Activated CD4-positive, alpha-beta memory T cell treated with anti-CD3 and anti-CD28 coated beads for 36 hours (primary cell): ENCODE data around the gene BPIFB4. TPM values are rescaled to one million over a fixed set of nuclear protein-coding genes. Genes with fewer than 3 reads are reported as not detected.

Experiments
- CTCF ChIA-PET: fragments of 350-600 bp; sonication (Branson Sonifier 250); formaldehyde crosslinking; loops from one replicate; lab custom pipeline; 2021; ENCODE audit warnings: antibody characterized with exemption, inconsistent platforms; lab: Charles Lee
- POLR2A ChIA-PET: fragments of 350-600 bp; sonication (Branson Sonifier 250); formaldehyde crosslinking; loops from one replicate; lab custom pipeline; 2021; ENCODE audit warnings: antibody characterized with exemption; lab: Charles Lee
- DNase-seq: peaks from one replicate; pipeline ENCODE4 v3.0.0-alpha.2; 2020
- H3K27ac Mint-ChIP-seq: one replicate; pipeline ENCODE4 v1.8.0; 2021; ENCODE audit warnings: mixed read lengths
- H3K27me3 Mint-ChIP-seq: one replicate; pipeline ENCODE4 v1.8.0; 2021; ENCODE audit warnings: mixed read lengths
- H3K36me3 Mint-ChIP-seq: one replicate; pipeline ENCODE4 v1.8.0; 2021; ENCODE audit warnings: mixed read lengths
- H3K4me1 Mint-ChIP-seq: one replicate; pipeline ENCODE4 v1.8.0; 2021; ENCODE audit warnings: low read depth, mixed read lengths
- H3K4me3 Mint-ChIP-seq: one replicate; pipeline ENCODE4 v1.8.0; 2021; ENCODE audit warnings: mild to moderate bottlenecking, mixed read lengths
- H3K9me3 Mint-ChIP-seq: one replicate; pipeline ENCODE4 v1.8.0; 2021; ENCODE audit warnings: mixed read lengths
- intact Hi-C: fragments of 100-400 bp; cut with micrococcal nuclease; formaldehyde crosslinking; loops from one replicate; pipeline ENCODE4 v1.15.1; 2023
- total RNA-seq, 2 experiments: library from RNA; stranded (reverse); gene quantifications; one replicate each; pipeline ENCODE4 v1.2.3, GENCODE V29; 2021

BPIFB4 gene
- not detected for total RNA-seq

- no peaks in the 10 kb centered on the region for H3K9me3 Mint-ChIP-seq
- no peak within 1 kb of the TSS for H3K4me3 Mint-ChIP-seq
- no peak for DNase-seq
- ChIA-PET CTCF (no interaction called here), POLR2A (no interaction called here)
- no peaks in the 10 kb centered on the region for H3K27me3 Mint-ChIP-seq
- peaks cover 3% of the 10 kb centered on the region for H3K4me1 Mint-ChIP-seq
- no peaks in the 10 kb centered on the region for H3K36me3 Mint-ChIP-seq
- H3K27ac Mint-ChIP-seq = no peak within 1 kb of the TSS
- intact Hi-C loops = loop anchor here (5.0 kb wide), 1 partner anchor 177 kb away; no protein-coding TSS in a partner anchor
These were observed at the start of gene BPIFB4 for GRCh38 chr20:33079259-33079658. BPIFB4 (plus strand) TSS chr20:33079643; CDS start chr20:33081527, 1,884 bp downstream.

DNA sequence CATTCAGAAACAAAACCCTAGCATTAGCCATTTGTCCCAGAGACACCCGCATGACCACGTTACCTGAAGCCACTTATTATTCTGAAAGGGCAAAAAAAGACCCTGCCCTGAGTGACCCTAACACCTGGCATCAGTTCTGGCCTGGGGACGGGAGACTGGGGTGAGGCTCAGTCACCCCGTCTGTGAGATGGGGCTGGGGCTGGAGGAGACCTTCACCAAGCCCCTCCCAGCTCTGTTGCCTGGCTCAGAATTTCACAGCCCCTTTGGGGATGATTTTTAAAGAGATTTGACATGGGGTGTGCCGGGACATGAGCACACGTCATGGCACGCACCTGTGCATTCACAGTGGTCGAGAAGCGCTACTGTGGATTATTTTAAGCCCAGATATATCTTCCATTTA, 49.4 kb upstream of the BPIFB4 start:
- Mint-ChIP-seq H3K4me3 (no peak overlapping the region), H3K36me3 (no peaks in the 10 kb centered on the region), H3K4me1 (no peaks in the 10 kb centered on the region), H3K27me3 (no peaks in the 10 kb centered on the region), H3K9me3 (peaks cover 4% of the 10 kb centered on the region), H3K27ac (no peak overlapping the region)
- ChIA-PET CTCF (no interaction called here), POLR2A (no interaction called here)
- no peak for DNase-seq
- intact Hi-C loops = no loop called here

DNA sequence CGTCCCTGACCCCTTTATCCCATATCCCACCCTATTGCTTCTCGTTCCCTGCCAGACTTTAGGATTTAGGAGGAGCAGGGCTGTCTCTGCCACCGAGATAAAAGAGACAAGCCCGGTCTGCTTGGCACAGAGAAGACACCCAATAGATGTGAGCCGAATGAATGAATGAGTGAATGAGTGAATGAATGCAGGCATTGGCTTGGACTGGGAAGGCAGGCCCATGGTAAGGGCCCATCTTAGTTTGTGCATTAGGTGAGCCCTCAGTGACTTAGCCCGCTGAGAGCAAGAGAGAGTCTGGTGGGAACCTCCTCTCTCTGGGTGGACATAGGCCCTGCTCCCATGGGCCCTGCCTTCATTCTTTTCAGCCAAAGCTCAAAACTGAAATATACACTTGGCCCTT, 48.9 kb upstream of the BPIFB4 start:
- Mint-ChIP-seq H3K4me1 (no peaks in the 10 kb centered on the region), H3K27ac (no peak overlapping the region), H3K4me3 (no peak overlapping the region), H3K9me3 (peaks cover 4% of the 10 kb centered on the region), H3K36me3 (no peaks in the 10 kb centered on the region), H3K27me3 (no peaks in the 10 kb centered on the region)
- intact Hi-C loops = no loop called here
- POLR2A ChIA-PET = no interaction called here
- DNase-seq = no peak
- CTCF ChIA-PET = no interaction called here

DNA sequence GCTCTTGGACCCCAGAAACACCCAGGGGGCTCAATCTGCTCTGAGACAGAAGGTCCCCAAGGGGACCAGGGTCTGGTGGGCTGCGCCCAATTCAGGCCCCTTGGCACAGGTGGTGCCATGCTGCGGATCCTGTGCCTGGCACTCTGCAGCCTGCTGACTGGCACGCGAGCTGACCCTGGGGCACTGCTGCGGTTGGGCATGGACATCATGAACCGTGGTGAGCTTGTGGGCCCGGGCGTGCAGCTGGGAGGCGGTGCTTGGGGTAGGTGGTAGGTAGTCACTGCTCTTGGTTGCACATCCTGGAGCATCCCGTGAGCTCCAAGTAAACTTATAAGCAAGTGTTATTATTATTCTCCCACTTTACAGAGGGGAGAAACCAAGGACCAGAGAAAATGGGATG, 47.9 kb upstream of the BPIFB4 start, which contains the start of gene BPIFB6:
Gene BPIFB6 (plus strand): TSS at position 118 of the 400 bp plus-strand sequence. CDS start 0 bp downstream, at position 118.
- no peak for DNase-seq
- H3K4me3 Mint-ChIP-seq = no peak within 1 kb of the TSS
- POLR2A ChIA-PET = no interaction called here
- no peaks in the 10 kb centered on the region for H3K36me3 Mint-ChIP-seq
- CTCF ChIA-PET = interaction anchor here (0.8 kb wide), 1 partner anchor 65 kb away, joined by 3 read pairs; no protein-coding TSS in a partner anchor
- peaks cover 4% of the 10 kb centered on the region for H3K9me3 Mint-ChIP-seq
- H3K27me3 Mint-ChIP-seq = no peaks in the 10 kb centered on the region
- no peak within 1 kb of the TSS for H3K27ac Mint-ChIP-seq
- intact Hi-C loops = no loop called here
- H3K4me1 Mint-ChIP-seq = no peaks in the 10 kb centered on the region

DNA sequence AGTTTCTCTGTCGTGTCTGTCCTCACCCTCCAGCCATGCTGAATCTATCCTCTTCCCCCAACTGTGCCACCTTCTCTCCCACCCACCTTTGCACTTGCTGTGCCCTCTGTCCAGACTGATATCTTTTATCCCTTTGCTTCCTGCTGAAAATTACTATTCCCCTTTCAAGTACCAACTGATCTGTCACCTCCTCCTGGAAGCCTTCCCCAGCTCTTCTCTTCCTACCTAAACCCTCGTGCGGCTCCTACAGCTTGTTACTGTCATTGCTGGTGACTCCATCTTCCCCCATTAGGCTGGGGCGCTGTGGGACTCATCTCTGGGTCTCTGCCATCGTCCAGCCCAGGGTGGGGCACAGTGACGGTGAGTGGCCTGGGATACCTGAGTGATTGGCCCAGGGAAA, 46.9 kb upstream of the BPIFB4 start:
- POLR2A ChIA-PET = no interaction called here
- peaks cover 4% of the 10 kb centered on the region for H3K9me3 Mint-ChIP-seq
- H3K27ac Mint-ChIP-seq = no peak overlapping the region
- no peak for DNase-seq
- H3K4me3 Mint-ChIP-seq = no peak overlapping the region
- H3K36me3 Mint-ChIP-seq = no peaks in the 10 kb centered on the region
- CTCF ChIA-PET = interaction anchor here (0.8 kb wide), 1 partner anchor 64 kb away, joined by 3 read pairs; no protein-coding TSS in a partner anchor
- intact Hi-C loops = no loop called here
- H3K27me3 Mint-ChIP-seq = no peaks in the 10 kb centered on the region
- no peaks in the 10 kb centered on the region for H3K4me1 Mint-ChIP-seq

DNA sequence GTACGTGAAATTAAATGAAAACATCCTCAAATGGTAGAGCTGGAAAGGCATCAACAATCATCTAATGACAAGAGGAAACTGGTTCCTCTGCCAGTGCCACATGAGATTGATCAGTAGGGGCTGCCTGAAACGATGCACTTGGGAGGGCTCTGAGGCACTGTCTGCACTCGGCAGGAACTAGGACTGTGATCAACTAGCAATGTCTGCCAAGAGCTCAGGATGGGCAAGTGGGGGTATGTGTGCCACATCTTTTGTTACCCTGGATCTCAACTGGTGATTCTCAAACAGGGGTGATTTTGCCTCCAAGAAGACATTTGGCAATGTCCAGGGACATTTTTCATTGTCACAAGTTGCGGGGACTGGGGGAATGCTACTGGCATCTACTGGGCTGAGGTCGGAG, 46.1 kb upstream of the BPIFB4 start:
- intact Hi-C loops = no loop called here
- Mint-ChIP-seq H3K4me1 (no peaks in the 10 kb centered on the region), H3K27me3 (no peaks in the 10 kb centered on the region), H3K9me3 (peaks cover 4% of the 10 kb centered on the region), H3K27ac (no peak overlapping the region), H3K4me3 (no peak overlapping the region), H3K36me3 (no peaks in the 10 kb centered on the region)
- POLR2A ChIA-PET = no interaction called here
- CTCF ChIA-PET = no interaction called here
- DNase-seq = no peak

DNA sequence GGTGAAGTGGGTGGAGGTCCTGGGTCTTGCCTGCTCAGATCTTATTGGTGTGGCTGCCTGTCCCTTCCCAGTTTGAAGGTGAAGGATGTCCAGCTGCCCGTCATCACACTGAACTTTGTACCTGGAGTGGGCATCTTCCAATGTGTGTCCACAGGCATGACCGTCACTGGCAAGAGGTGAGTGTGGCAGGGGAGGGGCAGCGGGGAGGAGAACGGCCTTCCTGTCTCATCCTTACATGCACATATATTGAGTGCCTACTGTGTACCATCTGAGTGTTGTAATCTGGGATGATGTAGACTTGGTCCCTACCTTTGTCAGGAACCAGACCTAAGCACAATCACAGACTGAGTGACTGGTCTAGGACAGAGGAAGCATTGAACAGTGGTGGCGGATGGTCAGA, 45.3 kb upstream of the BPIFB4 start:
- H3K27me3 Mint-ChIP-seq = no peaks in the 10 kb centered on the region
- peaks cover 4% of the 10 kb centered on the region for H3K9me3 Mint-ChIP-seq
- POLR2A ChIA-PET = no interaction called here
- no peak overlapping the region for H3K27ac Mint-ChIP-seq
- intact Hi-C loops = no loop called here
- no peaks in the 10 kb centered on the region for H3K4me1 Mint-ChIP-seq
- DNase-seq = no peak
- no peaks in the 10 kb centered on the region for H3K36me3 Mint-ChIP-seq
- no peak overlapping the region for H3K4me3 Mint-ChIP-seq
- CTCF ChIA-PET = no interaction called here

DNA sequence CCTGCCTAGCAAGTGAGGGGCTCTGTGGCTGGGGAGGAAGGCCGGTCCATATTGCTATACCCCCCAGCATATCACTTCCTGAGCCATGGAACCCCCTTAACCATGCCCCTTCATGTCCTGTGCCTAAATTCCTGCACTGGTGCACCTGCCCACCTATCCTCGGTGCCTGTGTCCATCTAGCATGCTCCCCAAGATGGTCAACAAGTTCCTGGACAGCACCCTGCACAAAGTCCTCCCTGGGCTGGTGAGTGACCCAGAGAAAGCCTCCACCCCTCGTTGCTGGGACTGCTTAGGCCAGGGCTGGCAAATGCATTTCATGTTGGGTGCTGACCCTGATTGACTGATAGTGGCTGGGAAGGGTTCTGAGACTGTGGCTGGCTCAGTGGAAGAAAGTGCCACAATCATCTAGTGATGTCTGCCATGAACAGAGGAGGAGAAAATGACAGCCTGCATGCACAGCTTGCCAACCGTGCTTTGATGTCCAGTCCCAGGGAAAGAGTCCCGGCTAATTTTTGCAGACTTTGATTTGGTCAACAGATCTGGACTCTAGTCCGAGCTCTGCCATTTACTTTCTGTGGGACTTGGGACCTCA, 44.4 kb upstream of the BPIFB4 start:
- H3K27me3 Mint-ChIP-seq = no peaks in the 10 kb centered on the region
- no peak overlapping the region for H3K4me3 Mint-ChIP-seq
- no peaks in the 10 kb centered on the region for H3K36me3 Mint-ChIP-seq
- CTCF ChIA-PET = no interaction called here
- H3K9me3 Mint-ChIP-seq = peaks cover 4% of the 10 kb centered on the region
- POLR2A ChIA-PET = no interaction called here
- intact Hi-C loops = no loop called here
- H3K4me1 Mint-ChIP-seq = no peaks in the 10 kb centered on the region
- no peak for DNase-seq
- no peak overlapping the region for H3K27ac Mint-ChIP-seq

GRCh38 chr20:33037456-33037855, 42.0 kb upstream of the BPIFB4 start:
- no peaks in the 10 kb centered on the region for H3K4me1 Mint-ChIP-seq
- POLR2A ChIA-PET = no interaction called here
- no peak for DNase-seq
- no peaks in the 10 kb centered on the region for H3K36me3 Mint-ChIP-seq
- CTCF ChIA-PET = no interaction called here
- H3K4me3 Mint-ChIP-seq = no peak overlapping the region
- peaks cover 4% of the 10 kb centered on the region for H3K9me3 Mint-ChIP-seq
- no peak overlapping the region for H3K27ac Mint-ChIP-seq
- no peaks in the 10 kb centered on the region for H3K27me3 Mint-ChIP-seq
- intact Hi-C loops = no loop called here

GRCh38 chr20:33038243-33038642, 41.2 kb upstream of the BPIFB4 start:
- no peaks in the 10 kb centered on the region for H3K27me3 Mint-ChIP-seq
- ChIA-PET CTCF (no interaction called here), POLR2A (no interaction called here)
- H3K9me3 Mint-ChIP-seq = peaks cover 2% of the 10 kb centered on the region
- H3K36me3 Mint-ChIP-seq = no peaks in the 10 kb centered on the region
- no peak overlapping the region for H3K27ac Mint-ChIP-seq
- no peak for DNase-seq
- H3K4me1 Mint-ChIP-seq = no peaks in the 10 kb centered on the region
- intact Hi-C loops = no loop called here
- no peak overlapping the region for H3K4me3 Mint-ChIP-seq

DNA sequence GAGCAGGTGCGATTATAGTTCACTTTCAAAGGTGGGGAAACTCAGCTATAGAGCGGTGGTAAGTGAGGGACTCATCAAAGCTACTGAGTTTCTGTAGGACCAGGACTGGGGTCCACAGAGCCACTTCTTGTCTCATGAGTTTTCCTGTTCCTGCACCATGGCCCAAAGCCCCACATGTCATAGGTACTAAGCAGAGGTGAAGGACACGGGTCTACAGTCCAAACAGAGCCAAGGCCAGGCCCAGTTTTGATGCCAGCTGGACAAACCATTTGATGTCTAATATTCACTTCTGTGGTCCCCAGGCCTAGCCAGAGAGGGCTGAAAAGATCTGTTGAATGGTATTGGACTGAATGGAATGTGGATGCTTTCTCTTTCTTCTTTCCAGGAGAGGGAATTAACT, 37.0 kb upstream of the BPIFB4 start:
- Mint-ChIP-seq H3K4me1 (no peaks in the 10 kb centered on the region), H3K27ac (no peak overlapping the region), H3K36me3 (no peaks in the 10 kb centered on the region), H3K4me3 (no peak overlapping the region), H3K27me3 (no peaks in the 10 kb centered on the region), H3K9me3 (peaks cover 18% of the 10 kb centered on the region)
- ChIA-PET POLR2A (no interaction called here), CTCF (interaction anchor here (1.7 kb wide), 1 partner anchor 252 kb away, joined by 3 read pairs; no protein-coding TSS in a partner anchor)
- intact Hi-C loops = no loop called here
- DNase-seq = no peak

GRCh38 chr20:33042983-33043730, 36.3 kb upstream of the BPIFB4 start:
- intact Hi-C loops = no loop called here
- H3K9me3 Mint-ChIP-seq = peaks cover 18% of the 10 kb centered on the region
- POLR2A ChIA-PET = no interaction called here
- DNase-seq = no peak
- no peaks in the 10 kb centered on the region for H3K27me3 Mint-ChIP-seq
- H3K4me3 Mint-ChIP-seq = no peak overlapping the region
- CTCF ChIA-PET = no interaction called here
- H3K36me3 Mint-ChIP-seq = no peaks in the 10 kb centered on the region
- no peaks in the 10 kb centered on the region for H3K4me1 Mint-ChIP-seq
- no peak overlapping the region for H3K27ac Mint-ChIP-seq
